HFFc6 (cell line): Measurements from ENCODE around the gene HTR2B. TPM values are rescaled to one million over a fixed set of nuclear protein-coding genes. Genes with fewer than 3 reads are reported as not detected.

Experiments
- DNase-seq: peaks from one replicate; pipeline ENCODE4 v3.0.0-alpha.2; 2018
- H3K27ac Mint-ChIP-seq: 2 replicates; pipeline ENCODE4 v1.8.0; 2020; ENCODE audit warnings: mild to moderate bottlenecking, mixed read lengths
- H3K27me3 Mint-ChIP-seq: 2 replicates; pipeline ENCODE4 v1.8.0; 2021; ENCODE audit warnings: mild to moderate bottlenecking, moderate library complexity, mixed read lengths; ENCODE audit not compliant: insufficient read depth
- H3K36me3 Mint-ChIP-seq: 2 replicates; pipeline ENCODE4 v1.8.0; 2021; ENCODE audit warnings: low read depth, mixed read lengths
- H3K4me1 Mint-ChIP-seq: 2 replicates; pipeline ENCODE4 v1.8.0; 2020; ENCODE audit warnings: low read depth, mixed read lengths
- H3K4me3 Mint-ChIP-seq: 2 replicates; pipeline ENCODE4 v1.8.0; 2020; ENCODE audit warnings: mild to moderate bottlenecking, moderate library complexity, mixed read lengths
- H3K9me3 Mint-ChIP-seq: 2 replicates; pipeline ENCODE4 v1.8.0; 2020; ENCODE audit warnings: mild to moderate bottlenecking, mixed read lengths
- CTCF ChIP-seq: fragments of 200-600 bp; sonication (generic); IDR thresholded peaks from 2 replicates; pipeline ENCODE4 v1.5.0; 2021; ENCODE audit warnings: antibody characterized with exemption, mild to moderate bottlenecking
- total RNA-seq, 6 experiments: library from RNA; stranded (reverse); fragmentation: NEBNext Ultra II Directional; extraction: Animal tissue kit (Norgen Biotek cat#: 25700); gene quantifications; 2 replicates in 1 of 6; 3 replicates in 5 of 6; pipeline ENCODE4 v1.2.3, GENCODE V29; 2021

Gene HTR2B
- total RNA-seq, 6 experiments from 2014 or later = 0.09 to 0.33 (median 0.26) TPM; not detected in 1

- Mint-ChIP-seq H3K9me3 (no peaks in the 10 kb centered on the region), H3K27me3 (no peaks in the 10 kb centered on the region), H3K27ac (peak overlapping the region; percentile 57), H3K4me1 (peaks cover 89% of the 10 kb centered on the region), H3K36me3 (no peaks in the 10 kb centered on the region), H3K4me3 (no peak overlapping the region)
- no peak for TF ChIP-seq CTCF
- DNase-seq = no peak
These were observed 2.6 kb upstream of the HTR2B start for GRCh38 chr2:231127480-231127879.

- no peaks in the 10 kb centered on the region for H3K36me3 Mint-ChIP-seq
These were observed 1.3 kb upstream of the HTR2B start for GRCh38 chr2:231126123-231126522.

GRCh38 chr2:231123362-231123898 lies 1.4 kb downstream of the HTR2B start:
- Mint-ChIP-seq H3K27ac (peak overlapping the region; percentile 2; the same call in 1 of the 2 replicates), H3K36me3 (peaks cover 4% of the 10 kb centered on the region; the same call in 1 of the 2 replicates), H3K4me1 (peaks cover 51% of the 10 kb centered on the region), H3K27me3 (no peaks in the 10 kb centered on the region), H3K4me3 (no peak overlapping the region; the same call in 1 of the 2 replicates), H3K9me3 (no peaks in the 10 kb centered on the region)
- DNase-seq = no peak
- TF ChIP-seq CTCF = no peak

More at GRCh38 chr2:231126123-231126522, 1.3 kb upstream of the HTR2B start:
- H3K9me3 Mint-ChIP-seq = no peaks in the 10 kb centered on the region
- no peak for DNase-seq
- H3K4me1 Mint-ChIP-seq = peaks cover 76% of the 10 kb centered on the region
- H3K27me3 Mint-ChIP-seq = no peaks in the 10 kb centered on the region
- H3K27ac Mint-ChIP-seq = no peak overlapping the region
- H3K4me3 Mint-ChIP-seq = no peak overlapping the region
- TF ChIP-seq CTCF = no peak

- H3K27me3 Mint-ChIP-seq = no peaks in the 10 kb centered on the region
- peaks cover 40% of the 10 kb centered on the region for H3K4me1 Mint-ChIP-seq
- no peak for TF ChIP-seq CTCF
- H3K9me3 Mint-ChIP-seq = no peaks in the 10 kb centered on the region
- H3K27ac Mint-ChIP-seq = peak overlapping the region; percentile 46; the same call in 1 of the 2 replicates
- no peak for DNase-seq
- H3K4me3 Mint-ChIP-seq = no peak overlapping the region
- peaks cover 22% of the 10 kb centered on the region; the same call in 1 of the 2 replicates for H3K36me3 Mint-ChIP-seq
These were observed 6.3 kb downstream of the HTR2B start for GRCh38 chr2:231118614-231118942.

GRCh38 chr2:231117922-231118613 lies 6.8 kb downstream of the HTR2B start:
- Mint-ChIP-seq H3K27me3 (no peaks in the 10 kb centered on the region), H3K36me3 (peaks cover 26% of the 10 kb centered on the region; the same call in 1 of the 2 replicates), H3K4me3 (no peak overlapping the region), H3K27ac (peak overlapping the region; percentile 46; the same call in 1 of the 2 replicates), H3K4me1 (peaks cover 35% of the 10 kb centered on the region), H3K9me3 (no peaks in the 10 kb centered on the region)
- DNase-seq = no peak
- TF ChIP-seq CTCF = no peak
